ENCODE data around the gene NUDT6. TPM values are rescaled to one million over a fixed set of nuclear protein-coding genes. Genes with fewer than 3 reads are reported as not detected.

NUDT6 gene
- total RNA-seq, 1 experiment from 2014 or later, result 4.0 TPM

DNA sequence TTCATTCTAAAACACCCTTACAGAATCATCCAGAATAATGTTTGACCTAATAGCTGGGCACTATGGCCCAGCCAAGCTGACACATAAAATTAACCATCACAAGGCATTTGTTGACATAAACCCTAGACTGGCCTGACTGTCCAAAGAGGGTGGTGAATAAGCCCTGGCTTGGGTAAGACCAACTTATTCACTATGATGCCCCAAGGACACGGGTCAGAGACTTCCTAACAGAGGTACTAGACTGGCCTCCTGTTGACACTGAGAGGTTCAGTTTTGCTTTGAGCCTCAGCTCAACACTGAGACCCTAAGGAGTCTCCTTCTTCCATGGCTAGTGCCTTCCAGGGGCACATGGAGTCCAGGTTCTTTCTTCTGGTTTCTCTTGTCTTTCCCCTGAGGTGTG is 74.5 kb downstream of the NUDT6 start:
- peaks cover 3% of the 10 kb centered on the region for H4K20me1 ChIP-seq (ENCODE audit: control insufficient read depth, insufficient read depth, insufficient read length)
- no peak overlapping the region for H3K4me2 ChIP-seq (ENCODE audit: insufficient read depth, insufficient read length, low read length)
- H3K14ac ChIP-seq (ENCODE audit: insufficient read depth, low read length), result no peak overlapping the region
- no peaks in the 10 kb centered on the region for H3K27me3 ChIP-seq (ENCODE audit: insufficient read depth, low read length)
- no peak for DNase-seq
- no peak overlapping the region for H2BK120ac ChIP-seq (ENCODE audit: low read depth, low read length, poor library complexity, severe bottlenecking)
- H2AFZ ChIP-seq (ENCODE audit: low read length), result no peak overlapping the region
- no peaks in the 10 kb centered on the region for H3K23me2 ChIP-seq (ENCODE audit: insufficient read length, low read depth, low read length, poor library complexity, severe bottlenecking)
- Mint-ChIP-seq H3K27me3 (ENCODE audit: low read depth) (no peaks in the 10 kb centered on the region), H3K4me1 (peaks cover 83 to 91% of the 10 kb centered on the region in 2 experiments), H3K27ac (no peak overlapping the region; a peak in 3 of 7 replicates), H3K9me3 (peaks cover 0 to 6% of the 10 kb centered on the region in 2 experiments; a peak in 3 of 5 replicates), H3K4me3 (no peak overlapping the region), H3K36me3 (ENCODE audit: insufficient read depth in 1 of 3, low read depth in 3 of 3) (peaks cover 36 to 62% (median 59%) of the 10 kb centered on the region in 3 experiments; a peak in 6 of 7 replicates)
- no peak overlapping the region for H2AK5ac ChIP-seq (ENCODE audit: insufficient read length, low read length)
- no peak overlapping the region for H3K18ac ChIP-seq (ENCODE audit: insufficient read length, low read depth, low read length)
- no peak overlapping the region for H3K4ac ChIP-seq (ENCODE audit: low read depth, low read length)
- TF ChIP-seq CTCF (conservative IDR thresholded peaks at IDR 0.05), result no peak
- H3K79me1 ChIP-seq (ENCODE audit: insufficient read depth, low read depth, low read length, poor library complexity, severe bottlenecking), result no peaks in the 10 kb centered on the region
- H4K8ac ChIP-seq (replicated peaks; ENCODE audit: insufficient read length, low read depth, low read length), result no peak overlapping the region
- no peak overlapping the region for H3K9ac ChIP-seq (ENCODE audit: extremely low read depth, insufficient read length, low read length)
- H2BK15ac ChIP-seq (ENCODE audit: low read depth, low read length), result no peak overlapping the region
- no peak overlapping the region for H4K91ac ChIP-seq (ENCODE audit: insufficient read length, low read depth, low read length)
- no peak overlapping the region for H3K27ac ChIP-seq (ENCODE audit: insufficient read length, low read depth, low read length)
- no CpG with 5 or more reads among the region's 1 CpG for WGBS (ENCODE audit: extremely low coverage, insufficient read length, low lambda C conversion rate)
- H3K9me3 ChIP-seq (ENCODE audit: control insufficient read depth, low read depth, low read length), result no peaks in the 10 kb centered on the region
- H3K4me1 ChIP-seq (ENCODE audit: insufficient read depth, low read length), result peaks cover 18% of the 10 kb centered on the region; the same call in 1 of the 2 replicates
- H3K56ac ChIP-seq (ENCODE audit: insufficient read length, low read depth, low read length), result no peak overlapping the region
- no peak overlapping the region for H4K5ac ChIP-seq (ENCODE audit: insufficient read length, low read depth, low read length)
- no peak overlapping the region for H2BK20ac ChIP-seq (ENCODE audit: low read depth, low read length, poor library complexity, severe bottlenecking)
- no peak overlapping the region for H3K23ac ChIP-seq (ENCODE audit: insufficient read length, low read depth, low read length)
- peaks cover 70% of the 10 kb centered on the region for H3K79me2 ChIP-seq (ENCODE audit: insufficient read depth, low read length)
- no peak overlapping the region for H2BK12ac ChIP-seq (ENCODE audit: insufficient read length, low read depth, low read length)
- no peak overlapping the region for H2BK5ac ChIP-seq (ENCODE audit: insufficient read length, low read length)
- no peak overlapping the region for H3T11ph ChIP-seq (ENCODE audit: low read length)
